Activated CD4-positive, alpha-beta T cell treated with anti-CD3 and anti-CD28 coated beads for 48 hours (primary cell): ENCODE data around the gene MACROD2.
"Not testable (repeated sequence)": the region's sequence is repeated elsewhere in the genome, so short reads cannot be mapped to it uniquely, and the experiment has no call there.

ENCODE experiments used
- DNase-seq: peaks from one replicate; pipeline ENCODE4 v3.0.0-alpha.2; 2020

Gene MACROD2

DNA sequence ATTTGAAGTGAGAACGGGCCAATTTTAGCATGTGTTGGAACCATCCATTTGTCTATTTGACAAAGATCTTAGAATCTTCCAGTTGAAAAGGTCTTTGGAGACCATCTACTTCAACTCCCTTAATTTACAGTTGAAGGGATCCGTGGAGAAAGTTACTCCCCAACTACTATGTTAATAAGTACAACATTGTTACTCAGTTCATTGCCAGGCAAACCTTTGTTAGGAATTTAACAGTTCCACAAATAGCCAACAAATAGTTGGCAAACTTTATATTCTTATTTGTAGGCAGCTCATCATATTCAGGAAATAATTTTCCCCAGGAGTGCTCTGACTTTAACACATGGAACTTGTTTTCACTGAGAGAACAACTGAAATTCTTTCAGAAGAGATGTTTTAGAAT is 423.1 kb downstream of the MACROD2 start:
- DNase-seq: no peak

DNA sequence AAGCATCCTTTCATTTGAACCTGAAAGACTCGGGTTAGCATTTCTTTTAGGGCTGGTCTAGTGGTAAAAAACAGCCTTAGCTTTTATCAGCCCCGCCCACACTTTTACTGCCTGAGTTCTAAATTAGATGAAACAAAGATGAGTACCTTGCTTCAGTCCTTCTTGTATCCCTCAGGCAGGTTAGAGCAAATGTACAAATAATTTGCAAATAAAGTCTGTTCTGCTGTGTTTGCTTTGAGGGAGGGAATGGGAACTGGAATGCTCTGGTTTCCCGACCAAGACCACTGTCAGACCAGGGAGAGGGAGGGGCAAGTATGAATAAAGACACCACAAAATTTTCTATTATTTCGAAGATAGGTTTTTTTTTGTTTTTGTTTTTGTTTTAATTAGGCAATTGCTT is 427.6 kb downstream of the MACROD2 start:
- no peak for DNase-seq

- DNase-seq: no peak
These were observed 436.3 kb downstream of the MACROD2 start for GRCh38 chr20:14431568-14431967.

- no peak for DNase-seq
These were observed 436.8 kb downstream of the MACROD2 start for GRCh38 chr20:14432085-14432484.

DNA sequence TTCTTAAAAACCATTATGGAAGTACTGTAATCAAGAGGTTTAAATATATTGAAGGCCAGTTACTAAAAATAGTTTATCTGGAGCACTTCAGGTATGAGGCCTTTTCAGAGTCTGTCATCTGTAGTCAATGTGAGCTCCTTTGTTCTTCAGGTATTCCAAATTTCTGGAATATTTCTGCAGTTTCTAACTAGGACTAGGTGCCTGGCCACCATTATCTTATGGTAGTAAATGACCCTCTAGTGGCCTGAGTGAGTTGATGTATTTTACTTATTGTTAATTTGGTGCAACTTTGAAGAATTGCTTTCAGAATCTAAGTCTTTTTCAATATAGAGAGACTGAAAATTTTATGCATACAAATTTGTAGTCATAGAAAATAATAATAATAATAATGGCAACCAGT is 437.3 kb downstream of the MACROD2 start:
- DNase-seq: no peak

- DNase-seq: no peak
These were observed 439.2 kb downstream of the MACROD2 start for GRCh38 chr20:14434384-14435136.

DNA sequence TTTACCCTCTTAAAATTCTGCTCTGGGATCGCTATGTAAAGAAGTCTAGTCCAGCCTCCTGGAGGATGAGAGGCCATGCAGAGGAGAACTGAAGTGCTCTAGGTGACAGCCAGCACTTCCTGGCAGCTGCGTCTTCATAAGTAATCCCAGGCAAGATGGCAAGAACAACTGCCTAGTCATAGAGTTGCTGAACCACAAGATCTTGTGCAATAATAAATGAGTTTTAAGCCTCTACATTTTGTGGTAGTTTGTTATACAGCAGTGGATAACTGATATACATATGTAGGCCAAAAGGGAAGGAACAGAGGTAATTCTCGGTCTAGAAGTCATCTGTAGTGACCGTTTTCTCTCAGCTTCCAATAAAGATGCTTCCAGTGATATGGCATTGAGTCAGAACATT is 445.9 kb downstream of the MACROD2 start:
- no peak for DNase-seq

DNA sequence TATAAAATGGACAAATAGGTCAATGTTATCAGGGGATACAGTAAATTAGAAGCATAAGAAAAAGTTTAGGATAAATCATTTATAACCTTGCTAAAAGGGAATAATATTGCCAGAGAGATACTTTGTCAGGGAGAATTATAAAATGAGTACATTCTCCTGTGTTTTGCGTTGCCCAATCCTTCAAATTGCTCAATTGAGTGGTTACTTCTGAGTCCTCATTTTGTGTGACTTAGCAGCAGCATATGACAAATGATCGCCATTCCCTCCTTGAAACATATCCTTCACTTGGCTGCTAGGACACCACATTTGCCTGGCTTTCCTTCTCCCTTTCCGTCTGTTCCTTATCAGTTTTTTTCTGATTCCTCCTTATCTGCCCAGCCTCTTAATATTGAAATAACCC is 448.8 kb downstream of the MACROD2 start:
- no peak for DNase-seq

GRCh38 chr20:14445310-14445709 is 450.0 kb downstream of the MACROD2 start:
- no peak for DNase-seq

DNA sequence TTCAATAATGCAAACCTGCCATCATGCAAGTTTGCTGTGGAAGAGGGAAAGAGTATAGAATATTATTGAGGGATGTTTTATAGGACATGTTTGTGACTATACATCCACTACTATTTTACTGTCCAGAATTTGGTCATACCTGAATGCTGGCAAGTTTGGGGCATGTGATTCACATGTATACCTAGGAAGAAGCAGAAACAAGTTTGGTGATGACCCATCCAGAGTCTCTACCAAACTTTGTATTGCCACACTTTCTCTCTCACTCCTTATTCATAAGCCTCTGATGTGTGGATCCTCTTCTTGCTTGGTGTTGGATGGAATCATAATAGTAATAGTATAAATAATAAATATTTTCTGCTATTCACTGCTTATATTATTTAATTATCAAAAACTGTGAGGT is 450.6 kb downstream of the MACROD2 start:
- no peak for DNase-seq

- DNase-seq: no peak
These were observed 451.1 kb downstream of the MACROD2 start for GRCh38 chr20:14446446-14446845.

- no peak for DNase-seq
These were observed 454.0 kb downstream of the MACROD2 start for GRCh38 chr20:14449323-14449722.

DNA sequence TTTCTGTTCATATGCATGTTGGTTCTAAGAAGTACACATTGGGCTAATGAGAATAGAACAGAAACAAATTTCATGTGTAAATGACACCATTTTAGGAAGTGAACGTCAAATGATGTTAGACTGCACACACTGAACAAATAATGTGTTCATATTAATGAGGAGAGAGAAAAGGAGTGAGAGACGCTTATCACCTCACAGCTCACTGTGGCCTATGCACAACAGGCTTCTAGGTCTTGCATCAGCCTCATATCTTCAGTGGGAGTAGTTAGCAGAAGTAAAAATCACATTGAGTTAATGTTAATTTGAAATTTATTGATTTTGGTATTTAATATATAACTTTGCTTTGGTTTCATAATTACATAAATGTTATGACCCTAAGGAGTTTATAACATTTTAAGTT is 454.9 kb downstream of the MACROD2 start:
- no peak for DNase-seq

- DNase-seq: no peak
These were observed 456.1 kb downstream of the MACROD2 start for GRCh38 chr20:14451458-14451857.

GRCh38 chr20:14453259-14453658 is 457.9 kb downstream of the MACROD2 start:
- no peak for DNase-seq

DNA sequence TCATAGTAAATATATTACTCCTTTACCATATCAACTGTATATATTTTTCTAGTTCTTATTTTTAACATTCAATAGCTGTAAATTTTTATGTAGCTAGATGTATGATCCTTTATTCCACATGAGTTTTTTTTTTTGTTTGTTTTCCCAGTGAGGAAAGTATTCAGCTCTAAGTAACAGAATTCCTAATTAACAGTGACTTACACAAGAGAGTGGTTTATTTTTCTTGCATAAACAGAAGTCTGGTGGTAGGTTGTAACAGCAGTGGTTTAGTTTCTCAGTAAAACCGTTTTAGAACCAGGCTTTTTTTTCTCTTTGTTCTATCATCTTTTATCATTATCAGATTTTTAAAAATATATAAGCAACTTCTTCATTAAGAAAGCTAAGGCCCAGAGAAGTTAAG is 459.0 kb downstream of the MACROD2 start:
- no peak for DNase-seq

DNA sequence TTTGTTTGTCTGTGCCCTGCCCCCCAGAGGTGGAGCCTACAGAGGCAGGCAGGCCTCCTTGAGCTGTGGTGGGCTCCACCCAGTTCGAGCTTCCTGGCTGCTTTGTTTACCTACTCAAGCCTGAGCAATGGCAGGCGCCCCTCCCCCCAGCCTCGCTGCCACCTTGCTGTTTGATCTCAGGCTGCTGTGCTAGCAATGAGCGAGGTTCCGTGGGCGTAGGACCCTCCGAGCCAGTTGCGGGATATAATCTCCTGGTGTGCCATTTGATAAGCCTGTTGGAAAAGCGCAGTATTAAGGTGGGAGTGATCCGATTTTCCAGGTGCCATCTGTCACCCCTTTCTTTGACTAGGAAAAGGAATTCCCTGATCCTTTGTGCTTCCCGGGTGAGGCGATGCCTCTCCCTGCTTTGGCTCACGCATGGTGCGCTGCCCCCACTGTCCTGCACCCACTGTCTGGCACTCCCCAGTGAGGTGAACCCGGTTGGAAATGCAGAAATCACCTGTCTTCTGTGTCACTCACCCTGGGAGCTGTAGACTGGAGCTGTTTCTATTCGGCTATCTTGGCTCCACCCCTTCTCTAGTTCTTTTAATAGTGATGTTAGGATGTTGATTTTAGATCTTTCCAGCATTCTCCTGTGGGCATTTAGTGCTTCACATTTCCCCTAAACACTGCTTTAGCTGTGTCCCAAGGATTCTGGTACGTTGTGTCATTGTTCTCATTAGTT is 471.9 kb downstream of the MACROD2 start:
- not testable (repeated sequence) for DNase-seq

DNA sequence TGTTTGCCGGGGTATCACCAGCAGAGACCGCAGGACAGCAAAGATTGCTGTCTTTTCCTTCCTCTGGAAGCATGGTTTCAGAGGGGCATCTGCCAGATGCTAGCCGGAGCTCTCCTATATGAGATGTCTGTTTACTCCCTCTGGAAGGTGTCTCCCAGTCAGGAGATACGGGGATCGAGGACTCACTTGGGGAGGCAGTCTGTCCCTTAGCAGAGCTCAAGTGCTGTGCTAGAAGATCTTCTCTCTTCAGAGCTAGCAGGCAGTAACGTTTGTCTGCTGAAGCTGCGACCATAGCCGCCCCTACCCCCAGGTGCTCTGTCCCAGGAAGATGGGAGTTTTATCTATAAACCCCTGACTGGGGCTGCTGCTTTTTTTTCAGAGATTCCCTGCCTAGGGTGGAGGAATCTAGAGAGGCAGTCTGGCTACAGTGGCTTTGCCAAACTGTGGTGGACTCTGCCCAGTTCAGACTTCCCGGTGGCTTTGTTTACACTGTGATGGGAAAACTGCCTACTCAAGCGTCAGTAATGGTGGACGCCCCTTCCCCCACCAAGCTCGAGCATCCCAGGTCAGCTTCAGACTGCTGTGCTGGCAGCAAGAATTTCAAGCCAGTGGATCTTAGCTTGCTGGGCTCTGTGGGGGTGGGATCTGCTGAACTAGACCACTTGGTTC is 475.0 kb downstream of the MACROD2 start:
- no peak for DNase-seq

DNA sequence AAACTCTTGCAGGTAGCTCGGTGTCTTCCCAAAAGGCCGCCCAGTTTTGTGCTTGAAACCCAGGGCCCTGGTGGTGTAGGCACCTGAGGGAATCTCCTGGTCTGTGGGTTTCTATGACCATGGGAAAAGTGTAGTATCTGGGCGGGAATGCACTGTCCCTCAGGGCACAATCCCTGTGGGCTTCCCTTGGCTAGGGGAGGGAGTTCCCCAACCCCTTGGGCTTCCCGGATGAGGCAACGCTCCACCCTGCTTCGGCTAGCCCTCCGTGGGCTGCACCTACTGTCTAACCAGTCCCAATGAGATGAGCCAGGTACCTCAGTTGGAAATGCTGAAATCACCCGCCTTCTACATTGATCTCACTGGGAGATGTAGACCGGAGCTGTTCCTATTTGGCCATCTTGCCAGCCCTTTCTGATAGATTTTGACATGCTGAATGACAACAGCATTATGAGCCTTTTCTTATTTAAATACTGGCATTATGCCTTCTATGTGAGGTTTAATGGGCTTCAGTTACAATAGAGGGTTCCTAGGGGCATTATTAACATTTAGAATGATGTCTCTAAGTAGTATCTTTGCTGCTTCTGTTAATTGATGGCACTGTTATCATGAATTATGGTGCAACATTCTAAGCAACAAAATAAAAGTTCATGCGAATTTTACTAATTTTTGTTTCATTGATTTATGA is 475.8 kb downstream of the MACROD2 start:
- DNase-seq: no peak

- DNase-seq: no peak
These were observed 481.8 kb downstream of the MACROD2 start for GRCh38 chr20:14477125-14477524.

DNA sequence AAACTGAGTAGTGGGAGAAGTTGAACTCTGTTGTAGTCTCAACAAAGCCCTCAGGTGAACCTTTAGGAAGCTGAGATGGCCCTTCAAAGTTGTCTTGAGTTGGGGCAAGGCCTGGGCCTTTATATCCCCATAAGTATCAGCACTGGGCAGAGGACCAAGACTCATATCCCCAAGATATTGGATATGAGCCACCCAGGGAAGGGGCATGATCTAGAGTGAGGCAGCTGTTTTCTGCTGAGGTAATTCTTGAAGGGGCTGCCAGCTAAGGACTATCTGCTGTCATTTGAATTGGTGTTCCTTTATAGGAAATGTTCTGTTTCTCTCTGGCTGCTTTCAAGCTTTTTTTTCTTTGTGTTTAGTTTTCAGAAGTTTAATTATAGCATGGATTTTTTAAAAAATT is 482.8 kb downstream of the MACROD2 start:
- DNase-seq: no peak

GRCh38 chr20:14481863-14482262 is 486.5 kb downstream of the MACROD2 start:
- DNase-seq: no peak

DNA sequence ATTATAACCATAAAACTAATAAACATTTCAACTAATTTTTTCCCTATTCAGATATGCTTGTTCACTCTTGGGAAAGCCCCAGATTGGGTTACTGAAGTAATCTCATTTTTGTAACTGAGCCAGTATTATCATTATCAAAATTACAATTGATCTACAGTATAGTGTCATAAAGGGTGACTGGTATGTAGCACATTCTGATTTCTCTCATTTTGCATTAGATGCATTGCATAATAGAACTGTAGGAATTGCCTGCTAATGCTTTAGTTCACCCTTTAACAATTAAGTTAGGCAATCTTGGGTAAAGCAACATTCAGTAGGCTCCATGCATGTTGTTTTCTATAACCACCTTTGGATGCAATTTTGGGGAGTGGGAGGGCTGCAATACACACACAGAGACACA is 492.9 kb downstream of the MACROD2 start:
- DNase-seq: no peak
